AG10803 (cell line): ENCODE results near the gene CTCFL.
"Not testable (repeated sequence)": the region's sequence is repeated elsewhere in the genome, so short reads cannot be mapped to it uniquely, and the experiment has no call there.

Source experiments
- DNase-seq: peaks from one replicate; pipeline ENCODE4 v3.0.0; 2010; ENCODE audit warnings: low read depth
- H3K4me3 ChIP-seq: 2 replicates; pipeline ENCODE4 v1.5.1; 2011; ENCODE audit warnings: mild to moderate bottlenecking, low read length, control low read depth
- CTCF ChIP-seq: conservative IDR thresholded peaks from 2 replicates; pipeline ENCODE4 v1.5.1; 2011; ENCODE audit warnings: mild to moderate bottlenecking, low read length, control low read depth, inconsistent platforms

Gene CTCFL

GRCh38 chr20:57500235-57500634 is 24.7 kb downstream of the CTCFL start:
- no peak for DNase-seq
- no peak for TF ChIP-seq CTCF
- no peak overlapping the region for H3K4me3 ChIP-seq

GRCh38 chr20:57499676-57500075 is 25.3 kb downstream of the CTCFL start:
- DNase-seq, result no peak
- TF ChIP-seq CTCF, result no peak
- H3K4me3 ChIP-seq, result no peak overlapping the region

GRCh38 chr20:57498425-57499400 is 26.2 kb downstream of the CTCFL start:
- no peak overlapping the region for H3K4me3 ChIP-seq

GRCh38 chr20:57496592-57496991 is 28.3 kb downstream of the CTCFL start:
- no peak for TF ChIP-seq CTCF
- H3K4me3 ChIP-seq, result no peak overlapping the region
- DNase-seq, result no peak

More at GRCh38 chr20:57498425-57499400, 26.2 kb downstream of the CTCFL start:
- TF ChIP-seq CTCF, result peak; percentile 51
- peak; percentile 21 for DNase-seq

- no peak overlapping the region for H3K4me3 ChIP-seq
- TF ChIP-seq CTCF, result no peak
- DNase-seq, result no peak
These were observed 29.0 kb downstream of the CTCFL start for GRCh38 chr20:57495978-57496377.

- no peak for TF ChIP-seq CTCF
- DNase-seq, result no peak
- no peak overlapping the region for H3K4me3 ChIP-seq
These were observed 31.8 kb downstream of the CTCFL start for GRCh38 chr20:57493091-57493615.

- H3K4me3 ChIP-seq, result no peak overlapping the region
- TF ChIP-seq CTCF, result no peak
- no peak for DNase-seq
These were observed 33.6 kb downstream of the CTCFL start for GRCh38 chr20:57491373-57491772.

GRCh38 chr20:57488277-57488676 is 36.7 kb downstream of the CTCFL start:
- not testable (repeated sequence) for H3K4me3 ChIP-seq, DNase-seq
